SK-N-SH (cell line): Measurements from ENCODE around the gene AMZ1.

Source experiments
- ELF1 ChIP-seq: IDR thresholded peaks from 2 replicates; pipeline ENCODE4 v1.4.0; 2012
- FOSL2 ChIP-seq: IDR thresholded peaks from 2 replicates; pipeline ENCODE4 v1.4.0; 2012; ENCODE audit warnings: low read depth, mild to moderate bottlenecking, moderate library complexity, borderline replicate concordance
- POLR2AphosphoS5 ChIP-seq: IDR thresholded peaks from 2 replicates; pipeline ENCODE4 v1.6.1; 2012; ENCODE audit warnings: low read depth, low read length
- RCOR1 ChIP-seq: fragments of 150-350 bp; IDR thresholded peaks from 2 replicates; pipeline ENCODE4 v1.6.1; 2017; ENCODE audit warnings: antibody characterized with exemption, low read length
- TAF1 ChIP-seq: IDR thresholded peaks from 2 replicates; pipeline ENCODE4 v1.6.1; 2012; ENCODE audit warnings: low read depth, mild to moderate bottlenecking, low read length, moderate library complexity, borderline replicate concordance
- TEAD4 ChIP-seq: IDR thresholded peaks from 2 replicates; pipeline ENCODE4 v1.4.0; 2012; ENCODE audit warnings: mild to moderate bottlenecking, borderline replicate concordance; ENCODE audit not compliant: insufficient read depth
- USF2 ChIP-seq: fragments of 150-350 bp; IDR thresholded peaks from 2 replicates; pipeline ENCODE4 v1.6.1; 2017; ENCODE audit warnings: antibody characterized with exemption, low read length, low read depth, borderline replicate concordance
- TF ChIP-seq, protein P1 (sequence below): fragments of 200-600 bp; sonication (generic); IDR thresholded peaks from 2 replicates; pipeline ENCODE4 v1.6.1; 2017; ENCODE audit warnings: antibody characterized with exemption, mild to moderate bottlenecking, moderate library complexity
- TF ChIP-seq, protein P2 (sequence below): IDR thresholded peaks from 2 replicates; pipeline ENCODE4 v1.4.0; 2012; ENCODE audit warnings: low read depth, borderline replicate concordance

- TF ChIP-seq, protein P1, sequence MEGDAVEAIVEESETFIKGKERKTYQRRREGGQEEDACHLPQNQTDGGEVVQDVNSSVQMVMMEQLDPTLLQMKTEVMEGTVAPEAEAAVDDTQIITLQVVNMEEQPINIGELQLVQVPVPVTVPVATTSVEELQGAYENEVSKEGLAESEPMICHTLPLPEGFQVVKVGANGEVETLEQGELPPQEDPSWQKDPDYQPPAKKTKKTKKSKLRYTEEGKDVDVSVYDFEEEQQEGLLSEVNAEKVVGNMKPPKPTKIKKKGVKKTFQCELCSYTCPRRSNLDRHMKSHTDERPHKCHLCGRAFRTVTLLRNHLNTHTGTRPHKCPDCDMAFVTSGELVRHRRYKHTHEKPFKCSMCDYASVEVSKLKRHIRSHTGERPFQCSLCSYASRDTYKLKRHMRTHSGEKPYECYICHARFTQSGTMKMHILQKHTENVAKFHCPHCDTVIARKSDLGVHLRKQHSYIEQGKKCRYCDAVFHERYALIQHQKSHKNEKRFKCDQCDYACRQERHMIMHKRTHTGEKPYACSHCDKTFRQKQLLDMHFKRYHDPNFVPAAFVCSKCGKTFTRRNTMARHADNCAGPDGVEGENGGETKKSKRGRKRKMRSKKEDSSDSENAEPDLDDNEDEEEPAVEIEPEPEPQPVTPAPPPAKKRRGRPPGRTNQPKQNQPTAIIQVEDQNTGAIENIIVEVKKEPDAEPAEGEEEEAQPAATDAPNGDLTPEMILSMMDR = no peak
- TF ChIP-seq TAF1 = no peak
- no peak for TF ChIP-seq ELF1
- TF ChIP-seq FOSL2 = no peak
- TF ChIP-seq USF2 = no peak
- no peak for TF ChIP-seq RCOR1
- TF ChIP-seq TEAD4 = no peak
- no peak for TF ChIP-seq POLR2AphosphoS5
- TF ChIP-seq, protein P2, sequence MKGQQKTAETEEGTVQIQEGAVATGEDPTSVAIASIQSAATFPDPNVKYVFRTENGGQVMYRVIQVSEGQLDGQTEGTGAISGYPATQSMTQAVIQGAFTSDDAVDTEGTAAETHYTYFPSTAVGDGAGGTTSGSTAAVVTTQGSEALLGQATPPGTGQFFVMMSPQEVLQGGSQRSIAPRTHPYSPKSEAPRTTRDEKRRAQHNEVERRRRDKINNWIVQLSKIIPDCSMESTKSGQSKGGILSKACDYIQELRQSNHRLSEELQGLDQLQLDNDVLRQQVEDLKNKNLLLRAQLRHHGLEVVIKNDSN = no peak
Observed at GRCh38 chr7:2700141-2700850, 12.3 kb downstream of the AMZ1 start.
